Breast epithelium (tissue), 4 donors: ENCODE results near the gene CYCS. TPM values are rescaled to one million over a fixed set of nuclear protein-coding genes. Genes with fewer than 3 reads are reported as not detected.

Experiments
- DNase-seq, 2 donors: peaks; one replicate each; pipeline ENCODE4 v3.0.0-alpha.2; 2019; ENCODE audit warnings: low spot score in 2 of 2
- H3K27ac ChIP-seq, 2 donors: fragments of 200-600 bp; sonication (generic) in 1 of 2; one replicate each; pipeline ENCODE4 v1.5.1; 2016 to 2019; ENCODE audit warnings: mild to moderate bottlenecking in 1 of 2
- H3K27me3 ChIP-seq, 2 donors: fragments of 200-600 bp; sonication (generic) in 1 of 2; one replicate each; pipeline versions ENCODE4 v1.5.1 to v1.6.0; 2017 to 2019; ENCODE audit warnings: control low read depth in 1 of 2, mild to moderate bottlenecking in 1 of 2
- H3K36me3 ChIP-seq: fragments of 200-600 bp; one replicate; pipeline ENCODE4 v1.5.1; 2019
- H3K4me1 ChIP-seq, 2 donors: fragments of 200-600 bp; sonication (generic); one replicate each; pipeline ENCODE4 v1.5.1; 2016 to 2019; ENCODE audit warnings: control low read depth in 1 of 2
- H3K4me3 ChIP-seq, 3 donors: fragments of 200-600 bp; sonication (generic); 1 replicate in 2 of 3; 2 replicates in 1 of 3; pipeline ENCODE4 v1.5.1; 2016 to 2019; ENCODE audit warnings: mild to moderate bottlenecking in 3 of 3, moderate library complexity in 2 of 3
- H3K9me3 ChIP-seq, 2 donors: fragments of 200-600 bp; sonication (generic) in 1 of 2; one replicate each; pipeline ENCODE4 v1.5.1; 2016 to 2019; ENCODE audit warnings: control low read depth in 1 of 2
- CTCF ChIP-seq, 3 donors: fragments of 450-650 bp; IDR thresholded peaks; one replicate each; pipeline ENCODE4 v1.5.1; 2016 to 2017; ENCODE audit warnings: antibody characterized with exemption in 3 of 3, mild to moderate bottlenecking in 3 of 3, moderate library complexity in 3 of 3
- POLR2A ChIP-seq: fragments of 450-650 bp; IDR thresholded peaks from one replicate; pipeline ENCODE4 v1.6.1; 2016; ENCODE audit warnings: antibody characterized with exemption, mild to moderate bottlenecking, moderate library complexity
- POLR2AphosphoS5 ChIP-seq, 3 donors: sonication (generic); formaldehyde crosslinking; IDR thresholded peaks; one replicate each; pipeline ENCODE4 v1.6.1; 2017; ENCODE audit warnings: antibody characterized with exemption in 3 of 3
- intact Hi-C: fragments of 100-400 bp; cut with DNase I; formaldehyde crosslinking; loops from one replicate; pipeline ENCODE4 v1.15.1; 2023; ENCODE audit warnings: low total_unique reads
- total RNA-seq, 3 donors: library from RNA; depleted of rRNA; stranded (reverse); fragments of >200 nt; gene quantifications; one replicate each; pipeline ENCODE4 v1.1.0, GENCODE V29; 2016

Gene CYCS
- total RNA-seq, 3 donors from 2014 or later = 18.1 to 33.8 (median 30.5) TPM

GRCh38 chr7:25105911-25106310 lies 19.1 kb downstream of the CYCS start:
- H3K4me1 ChIP-seq = no peaks in the 10 kb centered on the region

GRCh38 chr7:25103773-25104172 lies 21.3 kb downstream of the CYCS start:
- H3K9me3 ChIP-seq = no peaks in the 10 kb centered on the region
- H3K36me3 ChIP-seq = no peaks in the 10 kb centered on the region
- H3K4me3 ChIP-seq = no peak overlapping the region
- intact Hi-C loops = no loop called here
- no peak overlapping the region for H3K27ac ChIP-seq
- H3K27me3 ChIP-seq = no peaks in the 10 kb centered on the region
- no peaks in the 10 kb centered on the region for H3K4me1 ChIP-seq
- no peak for DNase-seq
- TF ChIP-seq POLR2A = no peak
- no peak for TF ChIP-seq CTCF (IDR thresholded peaks at IDR 0.05)
- no peak for TF ChIP-seq POLR2AphosphoS5 (IDR thresholded peaks at IDR 0.05)

More at GRCh38 chr7:25105911-25106310, 19.1 kb downstream of the CYCS start:
- Histone ChIP-seq H3K36me3 (no peaks in the 10 kb centered on the region), H3K9me3 (no peaks in the 10 kb centered on the region), H3K4me3 (no peak overlapping the region), H3K27me3 (no peaks in the 10 kb centered on the region), H3K27ac (no peak overlapping the region)
- DNase-seq = no peak
- intact Hi-C loops = no loop called here
- TF ChIP-seq POLR2A = no peak
- no peak for TF ChIP-seq POLR2AphosphoS5 (IDR thresholded peaks at IDR 0.05)
- no peak for TF ChIP-seq CTCF (IDR thresholded peaks at IDR 0.05)

GRCh38 chr7:25101817-25102216 lies 23.2 kb downstream of the CYCS start:
- no peaks in the 10 kb centered on the region for H3K36me3 ChIP-seq
- no peaks in the 10 kb centered on the region for H3K9me3 ChIP-seq
- TF ChIP-seq CTCF (IDR thresholded peaks at IDR 0.05) (no peak), POLR2A (no peak), POLR2AphosphoS5 (IDR thresholded peaks at IDR 0.05) (no peak)
- intact Hi-C loops = no loop called here
- DNase-seq = no peak
- H3K27me3 ChIP-seq = no peaks in the 10 kb centered on the region
- H3K4me1 ChIP-seq = no peaks in the 10 kb centered on the region
- H3K27ac ChIP-seq = no peak overlapping the region
- H3K4me3 ChIP-seq = no peak overlapping the region

GRCh38 chr7:25098096-25099046 lies 26.7 kb downstream of the CYCS start:
- Histone ChIP-seq H3K36me3 (no peaks in the 10 kb centered on the region), H3K27me3 (no peaks in the 10 kb centered on the region), H3K9me3 (no peaks in the 10 kb centered on the region), H3K27ac (no peak overlapping the region), H3K4me3 (no peak overlapping the region), H3K4me1 (no peaks in the 10 kb centered on the region)
- peak in 1 of 2 donors; percentile 52 for DNase-seq
- TF ChIP-seq POLR2AphosphoS5 (IDR thresholded peaks at IDR 0.05) (no peak), POLR2A (no peak), CTCF (IDR thresholded peaks at IDR 0.05) (peak; percentile 9 to 47 (median 47))
- intact Hi-C loops = no loop called here

GRCh38 chr7:25095516-25096345 lies 29.3 kb downstream of the CYCS start:
- Histone ChIP-seq H3K27me3 (no peaks in the 10 kb centered on the region), H3K4me1 (no peaks in the 10 kb centered on the region)
- intact Hi-C loops = no loop called here

More at GRCh38 chr7:25095516-25096345, 29.3 kb downstream of the CYCS start:
- TF ChIP-seq POLR2AphosphoS5 (IDR thresholded peaks at IDR 0.05) = no peak
- no peak for TF ChIP-seq CTCF (IDR thresholded peaks at IDR 0.05)
- TF ChIP-seq POLR2A = no peak
- Histone ChIP-seq H3K36me3 (no peaks in the 10 kb centered on the region), H3K9me3 (no peaks in the 10 kb centered on the region), H3K27ac (no peak overlapping the region), H3K4me3 (no peak overlapping the region)
- DNase-seq = no peak
